HG02571 (cell line): ENCODE measurements around the gene APOM.
A peak's percentile ranks its signal among the peaks of the same experiment; 100 is the strongest.

ENCODE experiments used
- ATAC-seq: cut with Tn5 transposase; IDR thresholded peaks from one replicate; pipeline ENCODE4 v1.9.1; 2021; ENCODE audit warnings: mild to moderate bottlenecking, moderate library complexity; ENCODE audit not compliant: unreplicated experiment

APOM gene

GRCh38 chr6:31655349-31656237 is at the start of gene APOM:
Gene APOM, plus strand, starts transcription at chr6:31655894. Its CDS starts 73 bp downstream, at chr6:31655967.
- no peak for ATAC-seq

GRCh38 chr6:31607317-31607716 is 48.4 kb upstream of the APOM start:
- no peak for ATAC-seq

GRCh38 chr6:31609519-31610406 is 45.9 kb upstream of the APOM start:
- ATAC-seq, result no peak

- no peak for ATAC-seq
Observed at GRCh38 chr6:31610968-31611367, 44.7 kb upstream of the APOM start.

GRCh38 chr6:31614075-31614619 is 41.5 kb upstream of the APOM start:
- ATAC-seq, result no peak

GRCh38 chr6:31614684-31615578 is 40.8 kb upstream of the APOM start, which contains the start of gene AIF1:
Gene AIF1, plus strand, starts transcription at chr6:31615234. Its CDS starts 96 bp downstream, at chr6:31615330.
- no peak for ATAC-seq

GRCh38 chr6:31615748-31616147 is 39.9 kb upstream of the APOM start:
- no peak for ATAC-seq

GRCh38 chr6:31617010-31617409 is 38.7 kb upstream of the APOM start:
- no peak for ATAC-seq

GRCh38 chr6:31619805-31620585 is 35.7 kb upstream of the APOM start:
- peak; percentile 80 for ATAC-seq

GRCh38 chr6:31620586-31621319 is 34.9 kb upstream of the APOM start, which contains the start of gene PRRC2A:
Gene PRRC2A, plus strand, starts transcription at chr6:31620715. Its CDS starts 2,075 bp downstream, at chr6:31622790.
- ATAC-seq, result peak; percentile 36

- ATAC-seq, result no peak
Observed at GRCh38 chr6:31621320-31621939, 34.3 kb upstream of the APOM start.

GRCh38 chr6:31621991-31622390 is 33.7 kb upstream of the APOM start:
- no peak for ATAC-seq

- ATAC-seq, result no peak
Observed at GRCh38 chr6:31622684-31623091, 33.0 kb upstream of the APOM start.

- no peak for ATAC-seq
Observed at GRCh38 chr6:31624070-31624469, 31.6 kb upstream of the APOM start.

GRCh38 chr6:31626952-31627351 is 28.7 kb upstream of the APOM start:
- no peak for ATAC-seq

- no peak for ATAC-seq
Observed at GRCh38 chr6:31627690-31628287, 27.9 kb upstream of the APOM start.

- no peak for ATAC-seq
Observed at GRCh38 chr6:31629014-31629413, 26.7 kb upstream of the APOM start.
